Inflammatory macrophage treated with lipopolysaccharide for 4 hours (primary cell): Measurements from ENCODE around the gene BPIFA1.
A peak's percentile ranks its signal among the peaks of the same experiment; 100 is the strongest.

Experiments
- DNase-seq: peaks from one replicate; pipeline ENCODE4 v3.0.0-alpha.2; 2020

BPIFA1 gene

GRCh38 chr20:33235696-33236095 is at the start of gene BPIFA1:
BPIFA1 (plus strand) TSS chr20:33235996; CDS start chr20:33237712, 1,716 bp downstream.
- no peak for DNase-seq

DNA sequence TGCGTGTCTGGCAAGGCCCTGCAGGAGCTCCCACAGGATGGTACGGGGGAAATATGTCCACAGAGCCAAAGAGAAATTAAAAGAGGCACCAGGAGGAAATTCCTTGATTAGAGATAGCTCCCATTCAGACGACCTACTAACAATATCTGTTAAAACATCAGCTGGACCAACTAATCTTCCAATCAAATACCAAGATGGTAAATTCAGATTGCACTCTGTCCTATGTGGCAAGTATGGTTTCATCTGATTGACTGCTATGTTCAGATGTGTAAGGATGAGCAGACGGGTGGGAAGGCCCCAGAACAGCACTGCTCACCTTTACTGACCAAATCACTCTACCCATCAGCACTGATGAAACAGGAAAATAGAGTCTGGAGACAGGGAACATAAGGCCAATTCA is 48.3 kb upstream of the BPIFA1 start:
- DNase-seq = no peak

- DNase-seq = no peak
Observed at GRCh38 chr20:33188421-33188820, 47.4 kb upstream of the BPIFA1 start.

DNA sequence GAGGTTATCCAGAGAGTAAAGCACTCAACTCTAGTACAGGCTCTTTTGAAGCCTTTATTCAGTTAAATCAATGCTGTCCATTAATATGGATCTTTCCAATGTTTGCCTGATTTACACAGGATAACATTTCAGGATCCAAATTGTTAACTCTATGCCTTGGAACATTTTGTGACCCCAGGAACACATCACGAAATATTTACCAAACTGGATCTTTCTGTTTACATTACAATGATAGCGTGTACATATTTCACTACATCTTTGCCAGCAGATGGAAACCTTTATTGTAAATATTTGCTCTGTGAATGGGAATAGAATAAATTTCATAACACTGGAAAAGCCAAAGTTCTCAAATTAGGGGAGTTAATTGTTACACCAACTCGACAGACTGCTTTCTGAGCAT is 44.3 kb upstream of the BPIFA1 start:
- no peak for DNase-seq

GRCh38 chr20:33191955-33192354 is 43.8 kb upstream of the BPIFA1 start:
- no peak for DNase-seq

DNA sequence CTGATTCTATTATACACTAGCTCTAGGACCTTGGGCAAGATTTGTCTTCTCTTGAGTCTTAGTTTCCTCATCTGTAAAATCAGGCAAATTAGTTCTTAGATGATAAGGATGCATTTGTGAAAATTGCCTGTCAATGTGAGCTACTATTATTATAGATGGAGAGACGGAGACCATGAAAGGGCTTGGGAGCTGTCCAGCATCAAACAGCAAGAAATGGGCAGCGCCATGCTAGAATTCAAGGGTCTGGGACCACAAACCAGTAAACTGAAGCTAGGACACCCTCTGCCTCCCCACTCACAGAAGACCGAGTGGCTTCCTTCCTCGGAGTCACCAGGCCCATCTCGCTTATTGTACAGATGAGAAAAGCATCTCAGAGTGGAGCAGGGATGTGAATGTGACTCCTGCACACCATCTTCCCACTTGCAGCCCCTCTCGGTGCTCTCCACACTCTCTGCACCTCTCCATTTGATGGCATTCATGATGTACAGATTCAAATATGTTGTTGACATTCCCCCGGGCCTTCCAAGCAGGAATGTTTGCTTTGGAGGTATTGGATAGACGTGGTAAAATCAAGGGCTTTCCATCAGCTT is 42.8 kb upstream of the BPIFA1 start:
- DNase-seq = no peak

DNA sequence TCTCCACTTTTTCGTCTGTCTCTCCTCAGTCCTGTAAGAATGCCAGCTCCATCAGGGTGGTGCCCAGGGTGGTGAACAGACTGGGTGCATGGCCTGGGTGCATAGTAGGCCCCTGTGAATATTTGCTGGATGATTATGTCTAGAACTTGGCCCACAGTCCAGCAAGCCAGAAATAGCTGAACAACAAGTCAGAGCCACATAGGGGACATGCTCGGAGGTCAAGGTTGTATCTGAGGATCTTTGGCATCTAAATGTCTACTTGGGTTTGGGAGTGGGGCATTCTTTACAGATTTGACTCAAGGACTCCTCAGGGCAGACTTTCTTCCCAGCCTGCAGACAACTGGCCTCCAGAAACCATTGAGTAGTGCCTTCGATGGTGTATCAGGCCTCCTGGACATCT is 36.8 kb upstream of the BPIFA1 start:
- no peak for DNase-seq

DNA sequence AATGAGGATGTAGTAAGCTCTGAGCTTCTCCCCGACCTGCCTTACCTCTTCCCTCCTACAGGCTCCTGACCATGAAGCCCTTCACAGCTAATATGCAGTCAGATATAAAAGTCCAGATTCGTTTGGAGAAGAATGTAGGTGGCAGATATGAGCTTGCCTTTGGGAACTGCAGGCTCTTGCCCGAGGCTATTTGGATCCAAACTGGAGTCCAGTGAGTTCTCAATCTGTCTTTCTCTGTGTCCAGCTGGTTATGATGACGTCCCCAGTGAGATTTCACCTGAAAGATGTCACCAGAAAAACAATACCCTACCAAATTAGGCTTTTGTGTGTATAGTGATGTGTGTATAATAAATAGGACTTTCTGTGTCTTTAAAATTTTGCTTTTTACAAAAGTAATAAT is 33.3 kb upstream of the BPIFA1 start:
- DNase-seq = no peak

- no peak for DNase-seq
Observed at GRCh38 chr20:33203444-33203843, 32.4 kb upstream of the BPIFA1 start.

GRCh38 chr20:33209789-33210188 is 26.0 kb upstream of the BPIFA1 start:
- DNase-seq = peak; percentile 33

DNA sequence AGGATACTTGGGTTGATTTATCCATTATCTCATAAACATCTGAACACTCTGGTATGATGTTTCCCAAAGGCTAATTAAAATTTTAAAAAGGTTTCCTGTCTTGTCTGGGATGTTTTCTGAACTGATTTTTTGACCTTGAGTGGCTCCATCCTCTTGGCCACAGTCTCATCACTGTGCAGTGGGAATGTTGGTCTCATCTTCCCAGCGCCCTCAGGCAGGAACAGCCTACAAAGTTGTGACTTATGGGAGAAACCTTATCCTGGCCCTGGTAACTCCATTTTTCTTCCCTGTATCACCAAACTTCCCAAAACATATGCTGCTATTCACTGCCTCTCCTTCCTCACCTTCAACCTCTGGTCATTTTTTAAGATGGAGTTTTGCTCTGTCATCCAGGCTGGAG is 25.4 kb upstream of the BPIFA1 start:
- no peak for DNase-seq

DNA sequence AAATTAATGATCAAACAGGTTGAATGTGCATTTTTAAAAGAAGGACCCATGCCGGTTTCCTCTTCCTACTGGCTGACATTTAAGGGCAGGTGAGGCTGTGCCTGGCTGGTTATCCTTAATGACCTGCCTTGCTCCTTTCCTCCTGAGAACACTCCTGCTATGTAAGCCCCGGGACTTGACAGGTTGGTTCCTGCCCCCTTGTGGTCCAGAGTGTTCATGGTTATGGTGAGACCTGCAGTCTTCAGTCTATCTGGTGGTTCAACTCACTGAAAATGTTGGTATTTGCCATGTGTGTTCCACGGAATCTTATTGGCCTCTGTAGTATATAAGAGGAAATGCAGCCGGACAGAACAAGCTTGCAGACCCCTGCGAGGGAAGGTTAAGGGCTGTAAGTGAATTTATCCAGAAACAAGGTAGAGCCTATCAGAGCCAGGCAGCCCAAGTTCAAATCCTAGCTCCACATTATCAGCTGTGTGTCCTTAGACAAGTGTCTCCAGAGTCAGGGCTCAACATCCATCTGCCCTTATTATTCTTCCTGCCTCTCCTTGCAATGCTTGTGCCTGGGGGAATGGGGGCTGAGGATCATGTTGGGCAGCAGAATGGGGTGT is 23.9 kb upstream of the BPIFA1 start:
- DNase-seq = peak; percentile 11

- no peak for DNase-seq
Observed at GRCh38 chr20:33217052-33217451, 18.7 kb upstream of the BPIFA1 start, which contains the start of gene BPIFA3. BPIFA3 (plus strand) TSS chr20:33217352; CDS start chr20:33217537, 185 bp downstream.

DNA sequence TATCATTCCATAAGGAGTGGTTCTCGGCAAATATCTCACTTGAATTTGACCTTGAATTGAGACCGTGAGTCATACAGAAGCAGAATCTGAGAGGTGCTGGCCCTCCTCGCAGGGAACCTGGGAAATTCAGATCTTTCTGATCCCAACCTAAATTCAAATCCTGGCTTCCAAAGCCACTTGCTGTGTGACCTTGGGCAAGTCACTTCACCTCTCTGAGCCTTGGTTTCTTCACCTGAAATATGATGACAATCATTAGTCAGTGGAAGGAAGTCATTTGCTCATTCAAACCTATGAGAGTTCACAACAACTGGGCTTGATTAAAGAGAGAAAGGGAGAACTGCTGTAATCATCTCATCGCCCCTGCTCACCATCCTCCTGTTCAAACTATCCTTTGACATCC is 11.4 kb upstream of the BPIFA1 start:
- no peak for DNase-seq

DNA sequence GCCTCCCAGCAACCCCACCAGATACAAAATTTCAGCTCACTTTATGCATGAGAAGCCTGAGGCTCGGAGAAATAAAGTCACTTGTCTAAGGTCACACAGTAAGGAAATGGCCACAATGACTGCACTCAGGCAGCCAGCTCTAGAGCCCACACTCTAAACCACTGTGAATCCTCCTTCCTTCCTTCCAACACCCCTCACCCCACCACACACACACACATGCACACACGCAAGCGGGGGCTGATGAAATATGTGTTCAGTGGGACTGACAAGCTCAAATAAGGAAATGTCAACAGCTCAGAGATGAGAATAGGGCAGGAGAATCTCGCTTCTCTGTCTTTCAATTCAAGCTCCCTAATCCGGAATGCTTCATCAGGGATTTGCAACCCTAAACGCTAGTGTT is 6.0 kb upstream of the BPIFA1 start:
- peak; percentile 19 for DNase-seq

GRCh38 chr20:33231237-33231636 is 4.6 kb upstream of the BPIFA1 start:
- no peak for DNase-seq

DNA sequence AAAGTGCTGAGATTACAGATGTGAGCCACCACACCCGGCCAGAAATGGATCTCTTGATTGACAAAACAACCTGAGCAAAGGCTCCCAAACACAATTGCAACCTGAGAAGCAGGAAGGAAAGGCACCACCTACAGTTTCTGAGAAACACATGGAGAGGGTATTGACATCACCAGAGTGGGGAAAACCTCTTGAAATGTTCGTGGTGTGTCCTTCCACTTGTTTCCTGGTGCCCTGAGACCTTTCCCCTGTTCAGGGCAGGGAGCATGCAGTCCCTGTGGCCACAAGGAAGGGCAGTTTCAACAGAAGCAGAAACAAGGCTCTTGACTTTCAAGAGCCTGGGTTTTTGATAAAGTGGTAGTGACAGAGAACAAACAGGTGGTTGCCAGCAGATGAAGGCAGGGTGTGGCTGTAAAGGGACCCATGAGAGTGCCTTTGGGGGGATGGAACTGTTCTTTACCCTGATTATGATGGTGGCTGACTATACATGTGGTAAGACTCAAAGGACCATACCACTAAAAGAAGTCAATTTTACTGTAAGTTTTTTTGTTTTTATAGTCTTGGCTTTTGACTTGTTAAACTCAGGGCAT is 3.2 kb upstream of the BPIFA1 start:
- DNase-seq = no peak

DNA sequence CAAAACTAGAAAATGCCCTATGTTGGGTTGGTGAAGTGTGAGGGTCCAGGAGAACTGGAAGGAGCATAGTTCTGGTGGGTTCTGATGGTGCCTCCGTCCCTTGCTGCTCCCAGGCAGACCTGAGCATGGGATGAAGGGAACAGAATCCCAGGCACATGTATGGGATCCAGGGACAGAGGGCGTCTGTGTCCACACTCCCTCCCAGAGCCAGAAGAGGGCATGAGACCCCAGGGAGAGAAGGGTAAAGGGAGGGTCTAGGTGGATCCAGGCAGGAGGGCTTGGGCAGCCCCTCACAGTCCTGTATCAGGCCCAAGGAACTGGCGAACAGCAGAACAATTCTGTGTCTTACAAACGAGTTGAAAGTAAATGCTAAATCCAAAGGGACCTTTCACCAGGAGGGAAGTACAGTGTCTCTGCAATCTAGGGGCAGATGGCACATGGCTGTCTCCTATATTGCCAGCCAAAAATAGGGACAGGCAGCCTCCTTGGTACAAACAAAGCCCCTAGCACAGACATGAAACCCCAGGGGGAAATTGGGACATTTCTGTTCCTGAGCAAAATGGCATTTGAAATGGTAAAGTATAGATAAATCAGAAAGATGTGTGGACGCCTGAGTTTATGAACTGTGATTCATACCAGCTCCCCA is 2.5 kb upstream of the BPIFA1 start:
- DNase-seq = no peak

GRCh38 chr20:33234050-33234449 is 1.7 kb upstream of the BPIFA1 start:
- no peak for DNase-seq

DNA sequence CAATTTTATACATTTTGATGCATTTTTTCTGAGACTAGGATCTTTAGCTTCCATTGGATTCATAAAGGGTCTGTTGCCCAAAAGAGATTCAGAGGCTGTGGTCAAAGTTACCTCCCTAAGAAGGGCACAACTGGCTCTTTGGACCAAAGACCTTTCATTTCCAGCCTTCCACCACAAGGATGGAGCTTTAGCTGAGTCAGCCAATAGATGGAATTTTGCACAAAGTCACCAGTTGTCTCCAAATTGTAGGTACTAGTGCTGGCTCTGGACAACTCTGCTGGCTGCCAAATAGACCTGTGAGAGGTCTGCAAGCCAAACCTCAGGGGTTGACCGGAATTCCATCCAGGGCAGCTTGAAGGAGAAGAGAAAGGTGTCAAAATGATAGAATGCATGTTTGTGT is 555 bp downstream of the BPIFA1 start:
- no peak for DNase-seq

- no peak for DNase-seq
Observed at GRCh38 chr20:33237989-33238388, 2.2 kb downstream of the BPIFA1 start.

- DNase-seq = no peak
Observed at GRCh38 chr20:33239418-33239817, 3.6 kb downstream of the BPIFA1 start.

GRCh38 chr20:33239979-33240736 is 4.4 kb downstream of the BPIFA1 start:
- DNase-seq = no peak
